Erythroblast (primary cell): ENCODE results near the gene ATP2B3.

Experiments
- GATA1 ChIP-seq: IDR thresholded peaks from 2 replicates; pipeline ENCODE4 v1.6.1; 2011; ENCODE audit warnings: low read depth, mild to moderate bottlenecking, control low read depth, low read length, moderate library complexity
- POLR2A ChIP-seq: IDR thresholded peaks from 2 replicates; pipeline ENCODE4 v1.6.1; 2011; ENCODE audit warnings: mild to moderate bottlenecking, low read length

- TF ChIP-seq POLR2A (no peak), GATA1 (no peak)
These were observed 66.0 kb downstream of the ATP2B3 start for GRCh38 chrX:153583433-153583832.
